ENCODE measurements around the gene HIRIP3.

GRCh38 chr16:29961127-29961478 lies 34.3 kb downstream of the HIRIP3 start:
- no peak for TF ChIP-seq ZNF687 (CRISPR knock-in tag; IDR thresholded peaks at IDR 0.05)
- TF ChIP-seq USF2 (IDR thresholded peaks at IDR 0.05; ENCODE audit: low read depth, low read length) = no peak
- TF ChIP-seq USF2 (CRISPR knock-in tag; IDR thresholded peaks at IDR 0.05; ENCODE audit: borderline replicate concordance) = no peak
- no peak for TF ChIP-seq ZNF512 (CRISPR knock-in tag; IDR thresholded peaks at IDR 0.05)
- TF ChIP-seq ZNF30 (CRISPR knock-in tag; IDR thresholded peaks at IDR 0.05) = no peak; the same call in 1 of the 2 replicates
- TF ChIP-seq FIP1L1 (IDR thresholded peaks at IDR 0.05; ENCODE audit: borderline replicate concordance, insufficient read depth, low read depth, low read length) = no peak
- no peak for TF ChIP-seq TCF12 (IDR thresholded peaks at IDR 0.05)
- no peak for TF ChIP-seq TCF12 (CRISPR knock-in tag; IDR thresholded peaks at IDR 0.05)
- no peak for TF ChIP-seq ZMAT3 (CRISPR knock-in tag; conservative IDR thresholded peaks at IDR 0.05)
- no peak for TF ChIP-seq ZZZ3 (CRISPR knock-in tag; IDR thresholded peaks at IDR 0.05; ENCODE audit: borderline replicate concordance)
- TF ChIP-seq ZNF704 (CRISPR knock-in tag; IDR thresholded peaks at IDR 0.05; ENCODE audit: borderline replicate concordance) = no peak
- TF ChIP-seq CHD4 (IDR thresholded peaks at IDR 0.05; ENCODE audit: borderline replicate concordance, low read length) = no peak
- TF ChIP-seq CTCF (CRISPR knock-in tag; IDR thresholded peaks at IDR 0.05) = no peak
- no peak for TF ChIP-seq ZNF674 (CRISPR knock-in tag; IDR thresholded peaks at IDR 0.05; ENCODE audit: low read depth)
- TF ChIP-seq SP1 (IDR thresholded peaks at IDR 0.05) = no peak
- no peak for TF ChIP-seq SP1 (CRISPR knock-in tag; IDR thresholded peaks at IDR 0.05)
- TF ChIP-seq TP53 (CRISPR knock-in tag; conservative IDR thresholded peaks at IDR 0.05) = no peak

Data from HepG2 (cell line).